ENCODE results near the gene ZNF593OS.

ZNF593OS gene

DNA sequence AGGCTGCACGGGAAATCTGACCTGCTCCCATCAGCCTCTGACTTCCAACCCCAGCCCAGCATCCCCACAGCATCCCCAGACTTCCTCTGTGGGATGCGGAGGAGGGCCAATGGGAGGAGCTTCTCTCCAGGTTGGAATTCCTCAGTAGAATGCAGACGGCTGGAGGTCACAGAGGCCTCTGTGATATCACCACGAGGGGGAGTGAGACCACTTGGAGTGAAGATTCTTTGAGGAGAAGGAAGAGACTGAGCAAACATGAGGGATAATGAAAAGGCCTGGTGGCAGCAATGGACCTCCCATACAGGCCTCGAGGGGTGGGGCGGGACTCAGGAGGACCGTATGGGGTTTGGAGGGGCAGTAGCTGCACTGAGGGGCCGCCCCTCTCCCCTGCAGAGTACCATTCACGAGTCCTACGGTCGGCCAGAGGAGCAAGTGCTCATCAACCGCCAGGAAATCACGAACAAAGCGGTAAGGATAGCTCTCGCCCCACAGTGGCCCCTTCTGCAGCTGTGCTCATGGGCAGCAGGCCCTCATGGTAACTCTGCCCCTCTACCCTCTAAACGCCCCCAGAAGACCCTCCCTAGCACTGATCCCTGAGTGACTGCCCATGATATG, 18.8 kb upstream of the ZNF593OS start, which contains the start of gene CATSPER4:
CATSPER4 (plus strand) TSS at position 230 of the 615 bp plus-strand sequence; CDS start at position 256, 26 bp downstream.
- TF ChIP-seq, protein P1, sequence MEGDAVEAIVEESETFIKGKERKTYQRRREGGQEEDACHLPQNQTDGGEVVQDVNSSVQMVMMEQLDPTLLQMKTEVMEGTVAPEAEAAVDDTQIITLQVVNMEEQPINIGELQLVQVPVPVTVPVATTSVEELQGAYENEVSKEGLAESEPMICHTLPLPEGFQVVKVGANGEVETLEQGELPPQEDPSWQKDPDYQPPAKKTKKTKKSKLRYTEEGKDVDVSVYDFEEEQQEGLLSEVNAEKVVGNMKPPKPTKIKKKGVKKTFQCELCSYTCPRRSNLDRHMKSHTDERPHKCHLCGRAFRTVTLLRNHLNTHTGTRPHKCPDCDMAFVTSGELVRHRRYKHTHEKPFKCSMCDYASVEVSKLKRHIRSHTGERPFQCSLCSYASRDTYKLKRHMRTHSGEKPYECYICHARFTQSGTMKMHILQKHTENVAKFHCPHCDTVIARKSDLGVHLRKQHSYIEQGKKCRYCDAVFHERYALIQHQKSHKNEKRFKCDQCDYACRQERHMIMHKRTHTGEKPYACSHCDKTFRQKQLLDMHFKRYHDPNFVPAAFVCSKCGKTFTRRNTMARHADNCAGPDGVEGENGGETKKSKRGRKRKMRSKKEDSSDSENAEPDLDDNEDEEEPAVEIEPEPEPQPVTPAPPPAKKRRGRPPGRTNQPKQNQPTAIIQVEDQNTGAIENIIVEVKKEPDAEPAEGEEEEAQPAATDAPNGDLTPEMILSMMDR (IDR thresholded peaks at IDR 0.05), result no peak

DNA sequence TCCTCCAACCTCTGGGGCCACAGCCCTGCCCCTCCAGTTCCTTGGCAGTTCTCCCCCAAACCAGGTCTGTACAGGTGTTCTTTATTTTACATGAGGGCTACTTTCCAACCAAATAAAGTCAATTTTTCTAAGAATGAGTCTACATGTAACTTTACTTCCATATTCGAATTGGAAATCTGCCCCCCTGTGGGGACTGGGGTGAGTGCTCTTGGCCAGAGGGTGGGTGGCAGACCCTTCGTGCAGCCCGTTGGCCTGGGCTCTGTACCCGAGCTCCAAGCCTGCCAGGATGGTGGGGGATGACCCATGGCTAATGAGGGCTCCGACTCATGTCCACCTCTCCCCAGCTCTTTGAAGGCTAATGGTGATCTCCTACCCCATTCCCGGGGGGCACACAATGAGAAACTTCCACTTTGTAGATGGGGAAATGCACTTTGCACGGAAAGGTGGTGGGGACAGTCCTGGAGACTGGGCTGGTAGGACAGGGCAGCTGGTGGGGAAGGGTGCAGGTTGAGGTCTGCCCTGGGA, 18.2 kb upstream of the ZNF593OS start:
- TF ChIP-seq, protein P1 (IDR thresholded peaks at IDR 0.05), result no peak

DNA sequence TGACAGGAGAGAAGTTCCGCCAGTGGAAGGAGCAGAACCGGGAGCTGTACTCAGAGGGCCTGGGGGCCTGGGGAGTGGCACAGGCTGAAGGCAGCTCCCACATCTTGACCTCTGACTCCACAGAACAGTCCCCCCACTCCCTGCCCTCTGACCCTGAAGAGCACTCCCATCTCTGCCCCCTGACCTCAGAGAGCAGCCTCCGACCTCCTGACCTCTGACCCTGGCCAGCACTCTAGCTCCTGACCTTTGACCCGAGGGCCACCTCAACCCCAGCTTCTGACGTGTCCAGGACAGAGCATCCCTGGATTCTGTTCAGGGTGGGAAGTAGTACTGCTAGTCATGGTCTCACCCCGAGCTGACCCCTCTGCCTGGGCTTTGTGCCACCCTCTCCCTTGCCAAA, 17.7 kb upstream of the ZNF593OS start:
- TF ChIP-seq, protein P1 (IDR thresholded peaks at IDR 0.05), result no peak

- TF ChIP-seq, protein P1 (IDR thresholded peaks at IDR 0.05), result no peak
Measured at GRCh38 chr1:26188477-26188876, 16.8 kb upstream of the ZNF593OS start.

- TF ChIP-seq, protein P1 (IDR thresholded peaks at IDR 0.05), result no peak
Measured at GRCh38 chr1:26187882-26188281, 16.2 kb upstream of the ZNF593OS start.

DNA sequence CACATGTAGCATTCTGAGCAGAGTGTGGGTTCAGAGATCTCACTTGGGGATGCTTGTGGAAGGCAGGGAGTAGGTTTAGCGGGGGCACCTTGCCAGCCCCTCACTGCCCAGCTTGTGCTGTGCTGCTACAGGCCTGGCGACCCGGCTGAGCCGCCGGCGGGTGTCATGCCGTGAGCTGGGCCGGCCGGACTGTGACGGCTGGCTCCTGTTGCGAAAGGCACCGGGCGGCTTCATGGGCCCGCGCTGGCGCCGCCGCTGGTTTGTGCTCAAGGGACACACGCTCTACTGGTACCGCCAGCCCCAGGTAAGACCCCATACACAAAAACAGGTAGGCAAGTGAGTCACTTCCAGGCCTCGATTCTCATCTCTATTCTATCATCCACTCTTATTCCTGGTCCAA, 13.3 kb upstream of the ZNF593OS start:
- TF ChIP-seq, protein P1 (IDR thresholded peaks at IDR 0.05), result no peak

GRCh38 chr1:26184086-26184485, 12.5 kb upstream of the ZNF593OS start:
- TF ChIP-seq, protein P1 (IDR thresholded peaks at IDR 0.05), result no peak

DNA sequence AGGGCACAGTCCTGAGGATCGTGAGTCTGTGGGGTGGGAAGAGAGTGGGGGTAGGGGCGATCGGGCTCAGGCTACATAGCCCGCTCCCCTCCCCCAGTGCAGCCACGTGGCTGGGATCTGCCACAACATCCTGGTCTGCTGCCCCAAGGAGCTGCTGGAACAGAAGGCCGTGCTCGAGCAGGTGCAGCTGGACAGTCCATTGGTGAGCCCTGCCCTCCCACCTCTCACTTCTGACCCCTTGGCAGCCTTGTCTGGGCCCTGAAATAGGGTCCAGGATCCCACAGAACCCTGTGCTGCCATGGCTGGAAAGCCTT, 10.7 kb upstream of the ZNF593OS start:
- TF ChIP-seq, protein P1 (IDR thresholded peaks at IDR 0.05), result no peak

All from LNCAP (cell line).